Activated CD4-positive, alpha-beta T cell treated with anti-CD3 and anti-CD28 coated beads for 36 hours (primary cell): ENCODE results near the gene HIF1A. TPM values are rescaled to one million over a fixed set of nuclear protein-coding genes. Genes with fewer than 3 reads are reported as not detected.

Source experiments
- ATAC-seq: fragments of 200-7000 bp; cut with Tn5 transposase; one replicate; pipeline ENCODE4 v1.10.0; 2021; ENCODE audit warnings: mild to moderate bottlenecking, moderate library complexity
- CTCF ChIA-PET: fragments of 350-600 bp; sonication (Branson Sonifier 250); formaldehyde crosslinking; loops from one replicate; lab custom pipeline; 2021; ENCODE audit warnings: antibody characterized with exemption; lab: Charles Lee
- POLR2A ChIA-PET: fragments of 350-600 bp; sonication (Branson Sonifier 250); formaldehyde crosslinking; loops from one replicate; lab custom pipeline; 2021; ENCODE audit warnings: antibody characterized with exemption, inconsistent platforms; lab: Charles Lee
- DNase-seq: peaks from one replicate; pipeline ENCODE4 v3.0.0-alpha.2; 2020
- H3K27ac Mint-ChIP-seq: one replicate; pipeline ENCODE4 v1.8.0; 2021; ENCODE audit warnings: mixed read lengths
- H3K27me3 Mint-ChIP-seq: one replicate; pipeline ENCODE4 v1.8.0; 2021; ENCODE audit warnings: mixed read lengths
- H3K36me3 Mint-ChIP-seq: one replicate; pipeline ENCODE4 v1.8.0; 2021; ENCODE audit warnings: low read depth, mixed read lengths
- H3K4me1 Mint-ChIP-seq: one replicate; pipeline ENCODE4 v1.8.0; 2021; ENCODE audit warnings: mixed read lengths
- H3K4me3 Mint-ChIP-seq: one replicate; pipeline ENCODE4 v1.8.0; 2021; ENCODE audit warnings: mild to moderate bottlenecking, moderate library complexity, mixed read lengths
- H3K9me3 Mint-ChIP-seq: one replicate; pipeline ENCODE4 v1.8.0; 2021; ENCODE audit warnings: low read depth, mixed read lengths
- intact Hi-C, 2 experiments: fragments of 100-400 bp; cut with DNase I in 1 of 2; cut with micrococcal nuclease in 1 of 2; formaldehyde crosslinking; loops; one replicate each; pipeline versions ENCODE4 v1.14.2 to v1.15.1; 2022 to 2024; cut with DNase I, micrococcal nuclease
- total RNA-seq, 2 experiments: library from RNA; stranded (reverse); gene quantifications; one replicate each; pipeline ENCODE4 v1.2.3, GENCODE V29; 2021

Gene HIF1A
- total RNA-seq = 100 to 1,000 TPM; 196 to 329 TPM

DNA sequence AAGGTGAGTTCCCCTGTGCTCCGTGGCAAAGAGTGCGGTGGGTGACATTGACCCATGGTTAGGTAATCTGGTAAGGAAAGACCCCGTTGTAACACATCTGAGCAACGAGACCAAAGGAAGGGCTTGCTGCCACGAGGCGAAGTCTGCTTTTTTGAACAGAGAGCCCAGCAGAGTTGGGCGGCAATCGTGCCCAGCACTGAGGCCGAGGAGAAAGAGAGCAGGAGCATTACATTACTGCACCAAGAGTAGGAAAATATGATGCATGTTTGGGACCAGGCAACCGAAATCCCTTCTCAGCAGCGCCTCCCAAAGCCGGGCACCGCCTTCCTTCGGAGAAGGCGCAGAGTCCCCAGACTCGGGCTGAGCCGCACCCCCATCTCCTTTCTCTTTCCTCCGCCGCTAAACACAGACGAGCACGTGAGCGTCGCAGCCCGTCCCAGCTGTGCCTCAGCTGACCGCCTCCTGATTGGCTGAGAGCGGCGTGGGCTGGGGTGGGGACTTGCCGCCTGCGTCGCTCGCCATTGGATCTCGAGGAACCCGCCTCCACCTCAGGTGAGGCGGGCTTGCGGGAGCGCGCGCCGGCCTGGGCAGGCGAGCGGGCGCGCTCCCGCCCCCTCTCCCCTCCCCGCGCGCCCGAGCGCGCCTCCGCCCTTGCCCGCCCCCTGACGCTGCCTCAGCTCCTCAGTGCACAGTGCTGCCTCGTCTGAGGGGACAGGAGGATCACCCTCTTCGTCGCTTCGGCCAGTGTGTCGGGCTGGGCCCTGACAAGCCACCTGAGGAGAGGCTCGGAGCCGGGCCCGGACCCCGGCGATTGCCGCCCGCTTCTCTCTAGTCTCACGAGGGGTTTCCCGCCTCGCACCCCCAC lies at the start of gene HIF1A:
TSS of gene HIF1A (plus strand) at position 684 of the 865 bp plus-strand sequence. CDS start 292 bp downstream, outside the sequence.
- no peaks in the 10 kb centered on the region for H3K27me3 Mint-ChIP-seq
- POLR2A ChIA-PET = interaction anchor here (0.5 to 1.6 kb wide), 11 partner anchors 9 to 517 kb away, joined by 3 to 8 read pairs (median 6); partner anchors contain the start of gene SNAPC1
- peaks cover 42% of the 10 kb centered on the region for H3K36me3 Mint-ChIP-seq

GRCh38 chr14:61646366-61647116 lies 48.8 kb upstream of the HIF1A start:
- Mint-ChIP-seq H3K9me3 (no peaks in the 10 kb centered on the region), H3K27me3 (no peaks in the 10 kb centered on the region), H3K36me3 (no peaks in the 10 kb centered on the region), H3K27ac (no peak overlapping the region), H3K4me3 (no peak overlapping the region), H3K4me1 (peaks cover 40% of the 10 kb centered on the region)
- DNase-seq = no peak
- intact Hi-C loops = no loop called here
- no peak for ATAC-seq
- ChIA-PET POLR2A (no interaction called here), CTCF (no interaction called here)

More for the DNA sequence above, at the start of gene HIF1A:
- peaks cover 50% of the 10 kb centered on the region for H3K4me1 Mint-ChIP-seq
- CTCF ChIA-PET = interaction anchor here (0.7 to 1.2 kb wide), 6 partner anchors 12 to 202 kb away, joined by 3 read pairs; no protein-coding TSS in a partner anchor
- ATAC-seq (peak; percentile 87), DNase-seq (peak; percentile 99)
- H3K4me3 Mint-ChIP-seq = peak within 1 kb of the TSS; percentile 99
- peaks cover 2% of the 10 kb centered on the region for H3K9me3 Mint-ChIP-seq
- intact Hi-C loops = loop anchor here (1.0 to 10.0 kb wide), 16 partner anchors 24 to 1950 kb away; partner anchors contain the start of genes PPM1A (in 1 of the 2), PRKCH (in 1 of the 2), SNAPC1 (in 1 of the 2) and WDR89 (in 1 of the 2)
- peak within 1 kb of the TSS; percentile 98 for H3K27ac Mint-ChIP-seq

GRCh38 chr14:61647704-61648103 lies 47.6 kb upstream of the HIF1A start:
- Mint-ChIP-seq H3K36me3 (no peaks in the 10 kb centered on the region), H3K4me3 (no peak overlapping the region), H3K4me1 (peaks cover 38% of the 10 kb centered on the region), H3K27ac (no peak overlapping the region), H3K9me3 (no peaks in the 10 kb centered on the region), H3K27me3 (no peaks in the 10 kb centered on the region)
- DNase-seq (no peak), ATAC-seq (no peak)
- ChIA-PET POLR2A (no interaction called here), CTCF (interaction anchor here (1.2 kb wide), 1 partner anchor 17 kb away, joined by 3 read pairs; no protein-coding TSS in a partner anchor)
- intact Hi-C loops = no loop called here

DNA sequence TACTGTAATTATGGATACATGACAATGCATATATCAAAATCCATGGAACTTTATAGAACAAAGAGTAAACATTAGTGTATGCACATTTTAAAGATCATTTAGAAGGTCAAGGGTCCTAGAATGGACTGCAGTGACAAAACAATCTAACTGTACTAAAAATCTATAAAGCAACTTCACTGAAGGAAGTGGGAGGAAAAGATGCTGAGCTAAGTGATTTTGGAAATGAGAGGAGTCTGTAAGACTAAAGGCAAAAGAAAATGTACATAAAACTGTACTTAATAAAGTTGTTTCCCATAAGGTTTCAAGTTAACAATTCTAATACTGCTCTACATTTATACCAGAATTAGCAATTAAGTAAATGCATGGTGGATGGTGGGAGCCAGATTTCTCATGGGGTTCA lies 46.9 kb upstream of the HIF1A start:
- no peaks in the 10 kb centered on the region for H3K27me3 Mint-ChIP-seq
- H3K4me1 Mint-ChIP-seq = peaks cover 33% of the 10 kb centered on the region
- CTCF ChIA-PET = interaction anchor here (0.7 to 1.2 kb wide), 3 partner anchors 18 to 39 kb away, joined by 3 read pairs; no protein-coding TSS in a partner anchor
- no peaks in the 10 kb centered on the region for H3K36me3 Mint-ChIP-seq
- POLR2A ChIA-PET = interaction anchor here (0.7 kb wide), 1 partner anchor 17 kb away, joined by 5 read pairs; no protein-coding TSS in a partner anchor
- no peaks in the 10 kb centered on the region for H3K9me3 Mint-ChIP-seq
- H3K4me3 Mint-ChIP-seq = no peak overlapping the region
- H3K27ac Mint-ChIP-seq = no peak overlapping the region
- no peak for ATAC-seq
- intact Hi-C loops = no loop called here
- DNase-seq = no peak

GRCh38 chr14:61649283-61649682 lies 46.0 kb upstream of the HIF1A start:
- ATAC-seq = no peak
- Mint-ChIP-seq H3K27ac (no peak overlapping the region), H3K9me3 (no peaks in the 10 kb centered on the region), H3K27me3 (no peaks in the 10 kb centered on the region), H3K36me3 (no peaks in the 10 kb centered on the region), H3K4me1 (peaks cover 29% of the 10 kb centered on the region), H3K4me3 (no peak overlapping the region)
- ChIA-PET CTCF (interaction anchor here (1.0 kb wide), 1 partner anchor 22 kb away, joined by 3 read pairs; no protein-coding TSS in a partner anchor), POLR2A (no interaction called here)
- intact Hi-C loops = no loop called here
- DNase-seq = no peak

- POLR2A ChIA-PET = no interaction called here
- CTCF ChIA-PET = no interaction called here
- Mint-ChIP-seq H3K4me1 (peaks cover 37% of the 10 kb centered on the region), H3K4me3 (no peak overlapping the region), H3K27ac (no peak overlapping the region), H3K9me3 (no peaks in the 10 kb centered on the region), H3K36me3 (no peaks in the 10 kb centered on the region), H3K27me3 (no peaks in the 10 kb centered on the region)
- intact Hi-C loops = no loop called here
- ATAC-seq (no peak), DNase-seq (no peak)
These were observed 44.0 kb upstream of the HIF1A start for GRCh38 chr14:61651355-61651754.

GRCh38 chr14:61652526-61653262 lies 42.6 kb upstream of the HIF1A start:
- DNase-seq (no peak), ATAC-seq (no peak)
- ChIA-PET CTCF (no interaction called here), POLR2A (interaction anchor here (0.7 kb wide), 1 partner anchor 142 kb away, joined by 3 read pairs; no protein-coding TSS in a partner anchor)
- Mint-ChIP-seq H3K36me3 (no peaks in the 10 kb centered on the region), H3K9me3 (peaks cover under 1% of the 10 kb centered on the region), H3K27me3 (no peaks in the 10 kb centered on the region), H3K4me1 (peaks cover 41% of the 10 kb centered on the region), H3K27ac (no peak overlapping the region), H3K4me3 (no peak overlapping the region)
- intact Hi-C loops = no loop called here

DNA sequence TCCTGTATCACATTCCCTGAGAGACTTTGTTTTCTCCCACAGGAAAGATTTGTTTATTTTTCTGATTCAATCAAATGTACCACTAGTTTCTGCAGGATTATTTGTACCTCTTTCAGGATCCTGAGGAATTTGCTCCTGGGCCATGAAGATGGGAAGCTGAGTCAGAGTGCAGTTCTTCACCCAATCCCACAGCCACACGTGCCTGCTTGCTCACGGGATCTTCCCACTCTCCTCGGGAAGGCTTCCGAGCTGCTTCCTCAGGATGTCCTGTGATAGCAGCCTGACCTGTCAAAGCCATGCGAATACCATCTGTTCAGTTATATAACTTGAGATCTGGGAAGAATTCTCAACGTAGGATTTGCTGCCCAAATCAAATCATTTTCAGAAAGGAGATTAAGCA lies 41.8 kb upstream of the HIF1A start:
- H3K9me3 Mint-ChIP-seq = peaks cover 2% of the 10 kb centered on the region
- intact Hi-C loops = no loop called here
- ATAC-seq (no peak), DNase-seq (no peak)
- ChIA-PET CTCF (interaction anchor here (0.8 kb wide), 1 partner anchor 58 kb away, joined by 3 read pairs; no protein-coding TSS in a partner anchor), POLR2A (no interaction called here)
- peaks cover 35% of the 10 kb centered on the region for H3K4me1 Mint-ChIP-seq
- H3K27ac Mint-ChIP-seq = no peak overlapping the region
- no peaks in the 10 kb centered on the region for H3K27me3 Mint-ChIP-seq
- no peak overlapping the region for H3K4me3 Mint-ChIP-seq
- no peaks in the 10 kb centered on the region for H3K36me3 Mint-ChIP-seq

DNA sequence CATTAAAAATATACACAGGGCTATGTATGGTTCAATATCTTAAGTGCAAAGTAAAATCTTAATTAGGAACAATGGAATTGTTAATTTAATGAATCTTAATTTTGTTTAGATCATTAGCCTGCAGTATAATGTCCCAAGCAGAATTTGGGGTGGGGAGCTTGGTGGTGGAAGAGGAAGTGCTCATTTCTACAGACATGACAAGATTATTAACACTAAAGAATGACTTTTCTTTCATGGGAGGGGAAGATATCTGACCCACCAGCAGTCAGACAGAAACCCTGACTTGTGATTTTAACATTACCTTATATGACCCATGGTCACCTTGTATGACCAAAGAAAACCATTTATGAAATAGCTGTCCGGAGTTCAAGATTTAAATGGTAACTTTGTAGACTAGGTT lies 41.3 kb upstream of the HIF1A start:
- POLR2A ChIA-PET = no interaction called here
- intact Hi-C loops = no loop called here
- CTCF ChIA-PET = interaction anchor here (0.8 kb wide), 1 partner anchor 59 kb away, joined by 3 read pairs; no protein-coding TSS in a partner anchor
- Mint-ChIP-seq H3K9me3 (peaks cover 2% of the 10 kb centered on the region), H3K4me1 (peaks cover 35% of the 10 kb centered on the region), H3K4me3 (no peak overlapping the region), H3K27me3 (no peaks in the 10 kb centered on the region), H3K36me3 (no peaks in the 10 kb centered on the region), H3K27ac (no peak overlapping the region)
- no peak for ATAC-seq
- no peak for DNase-seq

DNA sequence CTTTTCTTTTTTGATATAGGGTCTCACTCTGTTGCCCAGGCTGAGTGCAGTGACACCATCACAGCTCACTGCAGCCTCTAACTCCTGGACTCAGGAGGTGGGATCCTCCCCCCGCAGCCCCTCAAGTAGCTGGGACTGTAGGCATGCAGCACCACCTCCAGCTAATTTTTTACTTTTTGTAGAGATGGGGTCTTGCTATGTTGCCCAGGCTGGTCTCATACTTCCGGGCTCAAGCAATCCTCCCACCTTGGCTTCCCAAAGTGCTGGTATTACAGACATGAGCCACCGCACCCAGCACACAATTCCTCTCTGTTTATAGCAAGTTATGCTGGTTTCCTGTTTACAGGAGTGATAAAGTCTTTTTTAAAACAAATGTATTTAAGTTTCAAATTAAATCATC lies 39.5 kb upstream of the HIF1A start:
- H3K9me3 Mint-ChIP-seq = peaks cover 2% of the 10 kb centered on the region
- DNase-seq (no peak), ATAC-seq (no peak)
- CTCF ChIA-PET = interaction anchor here (0.7 to 2.0 kb wide), 2 partner anchors 87 to 237 kb away, joined by 3 to 7 read pairs; no protein-coding TSS in a partner anchor
- no peaks in the 10 kb centered on the region for H3K36me3 Mint-ChIP-seq
- no peak overlapping the region for H3K27ac Mint-ChIP-seq
- H3K4me1 Mint-ChIP-seq = peaks cover 40% of the 10 kb centered on the region
- POLR2A ChIA-PET = no interaction called here
- H3K4me3 Mint-ChIP-seq = no peak overlapping the region
- H3K27me3 Mint-ChIP-seq = no peaks in the 10 kb centered on the region
- intact Hi-C loops = no loop called here
